ENCODE measurements around the gene ASB3. TPM values are rescaled to one million over a fixed set of nuclear protein-coding genes. Genes with fewer than 3 reads are reported as not detected.

ASB3 gene
- total RNA-seq, 1 experiment from 2014 or later: 11.9 TPM

- H3K36me3 ChIP-seq (ENCODE audit: low read depth, low read length): no peaks in the 10 kb centered on the region
- H3K4me2 ChIP-seq (ENCODE audit: low read length): peak overlapping the region; percentile 88
- ATAC-seq (peak; percentile 23), DNase-seq (peak; percentile 36)
- H3K9ac ChIP-seq (ENCODE audit: low read length): peak overlapping the region; percentile 83
- no peaks in the 10 kb centered on the region for H3K9me2 ChIP-seq (replicated peaks; ENCODE audit: low read length)
- peak overlapping the region; percentile 52 for H3K27ac ChIP-seq (ENCODE audit: low read length)
- no peak for TF ChIP-seq CTCF (conservative IDR thresholded peaks at IDR 0.05; ENCODE audit: low read depth, low read length)
- TF ChIP-seq EZH2 (IDR thresholded peaks at IDR 0.05; ENCODE audit: low read length, unreplicated experiment): no peak
- no peak for TF ChIP-seq EZH2phosphoT487 (IDR thresholded peaks at IDR 0.05; ENCODE audit: borderline replicate concordance, low read length)
- no peaks in the 10 kb centered on the region for H3F3A ChIP-seq (ENCODE audit: low read length, unreplicated experiment)
- peak overlapping the region; percentile 96 for H3K4me3 ChIP-seq (ENCODE audit: low read length)
- peak overlapping the region; percentile 89 for H2AFZ ChIP-seq (ENCODE audit: low read length)
- peaks cover 89% of the 10 kb centered on the region for H3K79me2 ChIP-seq (ENCODE audit: low read length)
- BruUV-seq (replicated peaks): TSS peak; percentile 59
- H3K27me3 ChIP-seq (ENCODE audit: low read length): no peaks in the 10 kb centered on the region
- intact Hi-C loops (cut with micrococcal nuclease): no loop called here
- H4K20me1 ChIP-seq (ENCODE audit: low read length): 0 out of 2 replicates have a peak, but pooled peaks cover 3% of the 10 kb centered on the region
- H3K9me3 ChIP-seq (ENCODE audit: low read length): no peaks in the 10 kb centered on the region
- peaks cover 15% of the 10 kb centered on the region for H3K4me1 ChIP-seq (ENCODE audit: insufficient read depth, low read length)
- CTCF ChIA-PET: no interaction called here
- POLR2A ChIA-PET (ENCODE audit: unreplicated experiment): interaction anchor here (0.6 kb wide), 1 partner anchor 372 kb away, joined by 4 read pairs; no protein-coding TSS in a partner anchor
Observed at GRCh38 chr2:53787614-53788289, 999 bp upstream of the ASB3 start.

DNA sequence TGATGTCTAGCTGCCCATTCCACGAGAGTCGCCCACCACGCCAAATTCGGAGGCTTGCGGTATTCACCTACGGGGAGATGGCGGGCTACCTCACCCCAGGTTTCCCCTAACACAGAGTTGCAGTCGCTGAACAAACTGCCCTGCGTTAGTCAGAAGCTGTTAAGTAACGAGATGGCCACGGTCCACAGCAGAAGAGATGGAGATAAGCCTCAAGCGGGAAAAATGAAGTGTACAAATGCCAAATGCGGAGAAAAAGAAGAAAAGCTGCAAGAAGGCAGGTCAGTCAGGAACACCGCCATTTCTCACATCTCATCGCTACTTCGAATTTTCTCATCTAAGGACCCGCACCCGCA, 425 bp downstream of the ASB3 start:
- H2AFZ ChIP-seq (ENCODE audit: low read length): peak overlapping the region; percentile 89
- peak; percentile 37 for ATAC-seq
- DNase-seq: peak; percentile 21
- H3K4me1 ChIP-seq (ENCODE audit: insufficient read depth, low read length): peaks cover 15% of the 10 kb centered on the region
- peak overlapping the region; percentile 96 for H3K4me3 ChIP-seq (ENCODE audit: low read length)
- peak overlapping the region; percentile 83 for H3K9ac ChIP-seq (ENCODE audit: low read length)
- H3K27ac ChIP-seq (ENCODE audit: low read length): peak overlapping the region; percentile 52
- 0 out of 2 replicates have a peak, but pooled peaks cover 3% of the 10 kb centered on the region for H4K20me1 ChIP-seq (ENCODE audit: low read length)
- H3K4me2 ChIP-seq (ENCODE audit: low read length): peak overlapping the region; percentile 88
- no peaks in the 10 kb centered on the region for H3F3A ChIP-seq (ENCODE audit: low read length, unreplicated experiment)
- H3K9me3 ChIP-seq (ENCODE audit: low read length): no peaks in the 10 kb centered on the region
- TF ChIP-seq EZH2phosphoT487 (IDR thresholded peaks at IDR 0.05; ENCODE audit: borderline replicate concordance, low read length): no peak
- no peak for TF ChIP-seq EZH2 (IDR thresholded peaks at IDR 0.05; ENCODE audit: low read length, unreplicated experiment)
- no peak for TF ChIP-seq CTCF (conservative IDR thresholded peaks at IDR 0.05; ENCODE audit: low read depth, low read length)
- no peaks in the 10 kb centered on the region for H3K9me2 ChIP-seq (replicated peaks; ENCODE audit: low read length)
- H3K36me3 ChIP-seq (ENCODE audit: low read depth, low read length): no peaks in the 10 kb centered on the region; the same call in 1 of the 2 replicates
- ChIA-PET CTCF (interaction anchor here (0.7 kb wide), 1 partner anchor 165 kb away, joined by 6 read pairs; no protein-coding TSS in a partner anchor), POLR2A (ENCODE audit: unreplicated experiment) (interaction anchor here (0.5 to 0.6 kb wide), 2 partner anchors 19 to 504 kb away, joined by 3 to 8 read pairs; no protein-coding TSS in a partner anchor)
- H3K79me2 ChIP-seq (ENCODE audit: low read length): peaks cover 97% of the 10 kb centered on the region
- intact Hi-C loops (cut with micrococcal nuclease): no loop called here
- H3K27me3 ChIP-seq (ENCODE audit: low read length): no peaks in the 10 kb centered on the region
- BruUV-seq (replicated peaks): TSS peak; percentile 65

DNA sequence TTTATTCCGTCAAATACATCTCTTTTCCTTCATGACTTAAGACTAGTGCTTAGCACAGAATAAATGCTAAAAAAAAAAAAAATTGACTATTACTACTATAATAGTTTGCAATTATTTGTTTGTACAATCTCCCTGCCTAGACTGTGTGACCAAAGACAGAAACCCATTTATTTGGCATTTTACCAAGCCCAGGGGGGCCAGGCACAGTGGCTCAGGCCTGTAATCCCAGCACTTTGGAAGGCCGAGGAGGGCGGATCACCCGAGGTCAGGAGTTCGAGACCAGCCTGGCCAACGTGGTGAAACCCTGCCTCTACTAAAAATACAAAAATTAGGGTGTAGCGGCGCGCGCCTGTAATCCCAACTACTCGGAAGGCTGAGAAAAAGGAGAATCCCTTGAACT, 1.4 kb downstream of the ASB3 start:
- Histone ChIP-seq H3K9ac (ENCODE audit: low read length) (peak overlapping the region; percentile 83; the same call in 1 of the 2 replicates), H2AFZ (ENCODE audit: low read length) (no peak overlapping the region), H3K4me1 (ENCODE audit: insufficient read depth, low read length) (peaks cover 15% of the 10 kb centered on the region), H4K20me1 (ENCODE audit: low read length) (no peaks in the 10 kb centered on the region), H3K79me2 (ENCODE audit: low read length) (peaks cover 95% of the 10 kb centered on the region), H3K27me3 (ENCODE audit: low read length) (no peaks in the 10 kb centered on the region), H3K9me3 (ENCODE audit: low read length) (no peaks in the 10 kb centered on the region), H3K9me2 (replicated peaks; ENCODE audit: low read length) (no peaks in the 10 kb centered on the region), H3F3A (ENCODE audit: low read length, unreplicated experiment) (no peaks in the 10 kb centered on the region), H3K4me3 (ENCODE audit: low read length) (peak overlapping the region; percentile 96), H3K4me2 (ENCODE audit: low read length) (peak overlapping the region; percentile 88), H3K27ac (ENCODE audit: low read length) (no peak overlapping the region), H3K36me3 (ENCODE audit: low read depth, low read length) (no peaks in the 10 kb centered on the region; the same call in 1 of the 2 replicates)
- ATAC-seq (no peak), DNase-seq (no peak)
- intact Hi-C loops (cut with micrococcal nuclease): no loop called here
- no TSS peak for BruUV-seq (replicated peaks)
- CTCF ChIA-PET: no interaction called here
- POLR2A ChIA-PET (ENCODE audit: unreplicated experiment): no interaction called here
- TF ChIP-seq EZH2phosphoT487 (IDR thresholded peaks at IDR 0.05; ENCODE audit: borderline replicate concordance, low read length) (no peak), CTCF (conservative IDR thresholded peaks at IDR 0.05; ENCODE audit: low read depth, low read length) (no peak), EZH2 (IDR thresholded peaks at IDR 0.05; ENCODE audit: low read length, unreplicated experiment) (no peak)

Measured in PC-3 (cell line).